Bronchial epithelial cell (primary cell): ENCODE results near the gene FAM107B. TPM values are rescaled to one million over a fixed set of nuclear protein-coding genes. Genes with fewer than 3 reads are reported as not detected.

Experiments
- DNase-seq: peaks from one replicate; pipeline ENCODE4 v3.0.0-alpha.2; 2010; ENCODE audit warnings: low read depth
- FAIRE-seq: peaks from 2 replicates; lab custom pipeline; 2011; peaks lifted over from hg19 to GRCh38; lab: Jason Lieb, UNC
- H3K27me3 ChIP-seq: 2 replicates; pipeline ENCODE4 v1.5.1; 2011; ENCODE audit warnings: low read length; ENCODE audit not compliant: control insufficient read depth, insufficient read depth
- H3K36me3 ChIP-seq: 2 replicates; pipeline ENCODE4 v1.5.1; 2011; ENCODE audit warnings: low read length; ENCODE audit not compliant: control insufficient read depth, insufficient read depth
- H3K4me3 ChIP-seq: 2 replicates; pipeline ENCODE4 v1.5.1; 2011; ENCODE audit warnings: mild to moderate bottlenecking, low read depth, low read length, control low read depth
- CTCF ChIP-seq: IDR thresholded peaks from 2 replicates; pipeline ENCODE4 v1.5.1; 2011; ENCODE audit warnings: mild to moderate bottlenecking, moderate library complexity, low read length, control low read depth, inconsistent platforms; ENCODE audit not compliant: insufficient read depth, severe bottlenecking
- total RNA-seq: library from RNA; depleted of rRNA; stranded (reverse); fragments of >200 nt; gene quantifications from 2 replicates; pipeline ENCODE4 v1.2.1, GENCODE V29; 2014

FAM107B gene
- total RNA-seq, 1 donor from 2014 or later, result 18.7 TPM

- TF ChIP-seq CTCF, result no peak
- peaks cover 2% of the 10 kb centered on the region for H3K36me3 ChIP-seq
- no peak overlapping the region for H3K4me3 ChIP-seq
- H3K27me3 ChIP-seq, result no peaks in the 10 kb centered on the region
- DNase-seq (no peak), FAIRE-seq (no peak)
Measured at GRCh38 chr10:14565199-14565598, 209.5 kb downstream of the FAM107B start.

GRCh38 chr10:14564268-14564744 is 210.4 kb downstream of the FAM107B start:
- peak; percentile 49 for DNase-seq
- no peak for FAIRE-seq

GRCh38 chr10:14563359-14563940 is 211.2 kb downstream of the FAM107B start:
- TF ChIP-seq CTCF, result no peak
- Histone ChIP-seq H3K36me3 (peaks cover 2% of the 10 kb centered on the region), H3K4me3 (no peak overlapping the region), H3K27me3 (no peaks in the 10 kb centered on the region)
- DNase-seq (no peak), FAIRE-seq (no peak)

More at GRCh38 chr10:14564268-14564744, 210.4 kb downstream of the FAM107B start:
- Histone ChIP-seq H3K27me3 (no peaks in the 10 kb centered on the region), H3K36me3 (peaks cover 2% of the 10 kb centered on the region), H3K4me3 (no peak overlapping the region)
- TF ChIP-seq CTCF, result no peak

GRCh38 chr10:14563076-14563336 is 211.7 kb downstream of the FAM107B start:
- no peak overlapping the region for H3K4me3 ChIP-seq
- no peak for TF ChIP-seq CTCF
- peaks cover 1% of the 10 kb centered on the region for H3K36me3 ChIP-seq
- H3K27me3 ChIP-seq, result no peaks in the 10 kb centered on the region
- FAIRE-seq (no peak), DNase-seq (no peak)

- no peak for TF ChIP-seq CTCF
- FAIRE-seq, result no peak
- no peak overlapping the region for H3K4me3 ChIP-seq
- H3K27me3 ChIP-seq, result no peaks in the 10 kb centered on the region
- H3K36me3 ChIP-seq, result no peaks in the 10 kb centered on the region
- peak; percentile 47 for DNase-seq
Measured at GRCh38 chr10:14562218-14563075, 212.2 kb downstream of the FAM107B start.
